Daoy (cell line): Measurements from ENCODE around the gene LUC7L3. TPM values are rescaled to one million over a fixed set of nuclear protein-coding genes. Genes with fewer than 3 reads are reported as not detected.
A peak's percentile ranks its signal among the peaks of the same experiment; 100 is the strongest.

ENCODE experiments used
- DNase-seq: peaks from one replicate; pipeline ENCODE4 v3.0.0-alpha.2; 2015; ENCODE audit warnings: low read depth
- total RNA-seq: library from RNA; depleted of rRNA; stranded (reverse); fragments of >200 nt; shearing (Covaris generic); gene quantifications from 2 replicates; pipeline ENCODE4 v1.2.3, GENCODE V29; 2014

Gene LUC7L3
- total RNA-seq, 1 experiment from 2014 or later: 20.9 TPM

DNA sequence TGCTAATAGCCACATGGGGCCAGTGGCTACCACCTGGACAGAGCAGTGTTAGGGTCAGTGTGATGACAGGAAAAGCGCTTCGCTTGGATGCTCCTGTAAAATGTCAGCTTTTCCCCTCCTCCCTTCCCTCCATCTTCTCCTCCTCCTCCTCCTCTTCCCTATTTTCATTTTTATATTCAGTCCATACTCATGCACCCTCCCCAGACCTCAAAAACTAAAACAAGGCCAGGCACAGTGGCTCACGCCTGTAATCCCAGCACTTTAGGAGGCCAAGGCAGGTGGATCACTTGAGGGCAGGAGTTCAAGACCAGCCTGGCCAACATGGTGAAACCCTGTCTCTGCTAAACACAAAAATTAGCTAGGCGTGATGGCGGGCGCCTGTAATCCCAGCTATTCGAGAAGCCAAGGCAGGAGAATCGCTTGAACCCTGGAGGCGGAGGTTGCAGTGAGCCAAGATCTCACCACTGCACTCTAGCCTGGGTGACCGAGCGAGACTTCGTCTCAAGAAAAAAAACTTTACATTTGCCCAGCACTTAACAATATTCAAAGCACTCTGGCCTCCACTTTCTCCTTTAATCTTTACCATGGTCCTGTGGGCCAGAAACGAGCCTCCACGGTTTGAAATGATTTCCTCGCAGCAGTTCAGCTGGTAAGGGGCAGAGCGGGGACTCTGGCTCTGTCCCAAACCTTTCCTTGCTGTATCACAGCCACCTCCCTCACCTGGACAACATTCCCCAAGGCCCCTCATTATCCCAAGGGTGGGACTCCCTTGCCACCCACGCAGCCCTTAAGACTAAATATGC lies 33.5 kb upstream of the LUC7L3 start:
- DNase-seq: no peak

- peak; percentile 79 for DNase-seq
Measured at GRCh38 chr17:50686494-50687199, 32.8 kb upstream of the LUC7L3 start.

DNA sequence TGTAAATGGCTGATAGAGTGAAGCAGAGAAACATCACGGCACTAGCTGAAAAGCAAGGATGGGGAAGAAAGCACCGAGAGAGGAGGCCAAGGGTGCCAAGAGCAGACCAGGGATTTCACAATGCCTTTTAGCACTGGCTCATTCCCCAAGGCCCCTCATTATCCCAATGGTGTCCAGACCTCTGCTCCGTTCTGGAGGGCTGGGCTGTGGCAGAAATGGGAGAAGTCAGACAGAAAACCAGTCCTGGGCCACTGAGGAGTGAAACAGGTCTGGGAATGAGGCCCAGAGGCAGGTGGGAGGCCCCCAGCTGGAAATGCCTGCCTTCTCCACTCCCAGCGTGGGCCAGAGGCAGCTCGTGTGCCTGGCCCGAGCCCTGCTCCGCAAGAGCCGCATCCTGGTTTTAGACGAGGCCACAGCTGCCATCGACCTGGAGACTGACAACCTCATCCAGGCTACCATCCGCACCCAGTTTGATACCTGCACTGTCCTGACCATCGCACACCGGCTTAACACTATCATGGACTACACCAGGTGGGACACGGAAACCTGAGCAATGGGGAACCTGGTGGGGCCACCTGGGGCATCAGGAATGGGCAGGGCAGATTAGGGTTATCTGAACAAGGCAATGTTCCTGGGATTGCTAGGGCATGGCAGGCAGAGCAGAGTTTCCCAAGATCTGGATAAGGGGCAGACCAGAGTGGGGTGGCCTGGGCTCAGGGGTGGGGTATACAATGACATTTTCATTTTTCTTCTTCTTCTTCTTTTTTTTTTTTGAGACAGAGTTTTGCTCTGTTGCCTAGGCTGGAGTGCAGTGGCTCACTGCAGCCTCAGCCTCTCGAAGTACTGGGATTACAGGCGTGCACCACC lies 32.0 kb upstream of the LUC7L3 start:
- DNase-seq: no peak

DNA sequence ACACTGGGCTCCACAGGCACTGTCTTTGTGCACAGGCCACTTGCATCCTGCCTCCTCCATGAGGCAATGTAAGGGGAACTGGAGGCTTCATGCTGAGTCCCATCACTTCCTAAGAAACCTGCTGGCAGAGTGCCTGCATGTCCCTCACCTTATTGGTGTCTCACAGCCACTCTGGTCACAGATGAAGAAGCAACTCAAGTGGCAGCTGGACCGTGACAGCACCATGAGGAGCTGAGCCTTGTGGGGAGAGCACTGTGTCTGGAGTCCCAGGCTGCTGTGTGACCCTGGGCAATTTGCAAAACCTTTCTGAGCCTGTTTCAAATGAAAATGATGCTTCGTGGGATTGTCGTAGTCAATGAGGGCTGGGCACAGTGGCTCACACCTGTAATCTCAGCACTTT lies 31.2 kb upstream of the LUC7L3 start:
- DNase-seq: no peak

DNA sequence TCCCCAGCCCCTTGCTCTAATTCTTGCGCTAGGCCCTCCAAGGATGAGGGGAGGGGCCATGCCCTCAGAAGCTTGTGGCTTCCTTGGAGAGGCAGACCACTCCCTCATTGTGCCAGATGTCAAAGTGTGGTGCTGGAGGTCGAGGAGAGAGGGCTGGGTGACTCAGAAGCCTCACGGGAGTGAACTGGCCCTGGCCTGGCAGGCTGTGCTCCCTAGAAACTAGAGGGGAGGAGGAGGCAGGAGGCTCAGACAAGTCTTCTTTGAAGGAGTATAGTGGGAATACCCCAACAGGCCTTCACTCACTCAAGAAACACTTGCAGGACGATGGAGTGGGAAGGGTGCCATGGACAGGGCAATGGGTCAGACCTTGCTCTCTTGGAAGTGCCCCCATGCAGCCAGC lies 30.2 kb upstream of the LUC7L3 start:
- DNase-seq: peak; percentile 35

DNA sequence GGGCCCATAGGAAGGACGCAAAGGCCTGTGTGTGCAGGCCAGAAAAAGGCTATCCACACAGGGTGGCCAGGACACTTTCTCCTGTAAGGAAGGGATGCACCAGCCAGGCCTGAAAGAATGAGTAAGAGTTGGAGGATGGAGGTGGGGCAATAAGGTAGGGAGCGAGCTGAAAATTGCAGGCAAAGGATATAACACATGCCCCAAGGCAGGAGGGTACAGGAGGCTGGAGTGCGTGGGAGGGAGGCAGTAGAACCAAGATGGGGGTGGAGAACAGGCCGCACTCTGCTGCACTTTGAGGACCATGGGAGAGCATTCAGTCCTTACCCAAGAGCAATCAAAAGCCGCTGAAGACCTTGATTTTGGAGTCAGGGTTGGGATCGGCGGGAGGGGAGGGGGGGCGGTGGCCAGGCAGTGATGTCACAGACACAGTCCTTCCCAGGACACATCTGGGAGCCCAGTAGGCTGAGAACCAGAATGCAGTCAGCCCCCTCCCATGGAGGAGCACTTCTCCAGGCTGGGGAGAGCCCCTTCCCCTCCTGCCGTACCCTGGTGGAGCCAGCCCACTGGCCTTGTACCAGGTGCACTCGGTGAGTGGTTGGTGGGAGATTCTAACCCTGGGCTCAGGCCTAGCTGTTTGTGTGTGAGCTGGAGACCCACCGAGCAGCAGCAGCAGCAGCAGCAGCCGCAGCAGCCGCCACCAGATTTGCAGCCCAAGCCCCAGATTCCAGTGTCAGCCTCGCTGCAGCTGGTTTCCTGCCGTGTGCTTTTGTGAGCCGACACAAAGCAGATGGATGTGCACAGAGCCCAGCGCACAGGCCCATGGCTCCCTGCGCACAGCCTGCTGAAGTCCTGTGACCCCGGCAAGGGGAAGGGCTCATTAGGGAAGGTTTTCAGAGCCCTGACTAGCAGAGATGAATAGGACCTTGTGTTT lies 29.2 kb upstream of the LUC7L3 start:
- DNase-seq: no peak

DNA sequence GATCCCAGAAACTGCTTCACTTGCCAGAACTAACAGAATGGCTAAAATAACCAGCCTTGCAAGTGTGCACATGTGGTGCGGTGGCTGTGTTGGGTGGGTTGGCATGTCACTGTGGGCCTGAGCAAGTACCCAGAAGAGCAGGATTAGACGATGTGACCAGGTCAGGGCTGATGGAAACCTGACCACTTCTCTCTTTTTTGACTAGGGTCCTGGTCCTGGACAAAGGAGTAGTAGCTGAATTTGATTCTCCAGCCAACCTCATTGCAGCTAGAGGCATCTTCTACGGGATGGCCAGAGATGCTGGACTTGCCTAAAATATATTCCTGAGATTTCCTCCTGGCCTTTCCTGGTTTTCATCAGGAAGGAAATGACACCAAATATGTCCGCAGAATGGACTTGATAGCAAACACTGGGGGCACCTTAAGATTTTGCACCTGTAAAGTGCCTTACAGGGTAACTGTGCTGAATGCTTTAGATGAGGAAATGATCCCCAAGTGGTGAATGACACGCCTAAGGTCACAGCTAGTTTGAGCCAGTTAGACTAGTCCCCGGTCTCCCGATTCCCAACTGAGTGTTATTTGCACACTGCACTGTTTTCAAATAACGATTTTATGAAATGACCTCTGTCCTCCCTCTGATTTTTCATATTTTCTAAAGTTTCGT lies 28.4 kb upstream of the LUC7L3 start:
- DNase-seq: no peak

DNA sequence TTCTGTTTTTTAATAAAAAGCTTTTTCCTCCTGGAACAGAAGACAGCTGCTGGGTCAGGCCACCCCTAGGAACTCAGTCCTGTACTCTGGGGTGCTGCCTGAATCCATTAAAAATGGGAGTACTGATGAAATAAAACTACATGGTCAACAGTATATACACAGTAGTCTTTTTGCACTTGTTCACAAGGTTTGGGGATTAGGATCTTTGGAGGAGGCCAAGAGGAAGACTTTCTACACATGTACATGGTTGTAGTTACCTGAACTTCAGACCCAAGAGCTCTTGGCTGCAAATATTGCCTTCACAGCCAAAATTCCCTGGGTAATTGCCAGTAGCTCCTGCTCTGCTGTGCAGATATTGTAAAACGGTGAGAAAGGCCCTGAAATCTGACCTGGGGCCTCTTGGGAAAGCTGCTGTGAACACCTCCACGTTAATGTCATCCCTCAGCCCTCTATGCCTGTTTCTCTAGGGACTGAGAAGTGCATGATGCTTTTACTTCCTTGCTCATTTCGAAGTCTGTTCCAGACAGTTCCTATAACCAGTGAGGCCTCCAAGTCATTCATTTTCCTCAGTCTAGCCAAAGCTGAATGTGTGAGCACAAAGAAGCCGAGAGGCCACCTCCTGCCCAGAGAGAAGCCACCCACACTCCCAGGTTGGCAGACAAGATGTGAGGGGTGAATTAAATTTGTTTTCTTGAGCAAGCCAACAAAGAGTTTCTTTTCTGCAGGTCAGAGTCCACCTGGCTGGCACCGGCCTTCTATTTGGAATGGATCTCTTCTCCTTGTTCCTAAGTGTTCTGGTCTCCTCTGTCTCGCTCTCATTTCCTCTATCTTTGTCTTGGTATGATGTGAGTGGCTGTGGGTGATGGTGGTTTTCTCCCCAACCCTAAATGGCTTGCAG lies 27.6 kb upstream of the LUC7L3 start:
- no peak for DNase-seq

DNA sequence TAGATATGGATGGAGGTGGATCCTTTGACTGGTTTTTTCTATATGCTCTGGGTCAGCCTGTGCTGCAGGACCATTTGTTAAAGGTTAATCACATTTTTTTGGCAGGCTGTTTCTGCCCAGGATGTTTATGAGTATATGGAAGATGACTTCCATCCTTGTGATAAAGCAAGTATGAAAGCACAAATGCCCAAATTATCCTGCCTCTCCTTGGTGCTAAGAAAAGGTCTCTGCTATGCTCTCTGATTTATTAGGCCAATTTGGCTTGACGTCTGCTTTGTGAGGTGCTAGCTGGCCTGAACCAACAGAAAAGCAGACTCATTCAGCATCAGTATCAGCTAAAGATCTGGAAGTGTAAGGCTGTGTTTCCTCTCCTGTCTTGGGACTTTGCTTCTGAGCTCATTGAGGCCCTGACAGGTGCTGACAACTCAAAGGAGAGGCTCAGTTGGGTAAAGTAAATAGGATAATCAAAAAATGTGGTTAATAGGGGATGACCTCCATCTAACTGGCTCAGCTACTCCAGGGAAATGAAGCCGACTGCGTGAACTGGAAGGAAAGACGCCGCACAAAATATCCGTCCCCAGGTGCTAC lies 26.9 kb upstream of the LUC7L3 start:
- no peak for DNase-seq

DNA sequence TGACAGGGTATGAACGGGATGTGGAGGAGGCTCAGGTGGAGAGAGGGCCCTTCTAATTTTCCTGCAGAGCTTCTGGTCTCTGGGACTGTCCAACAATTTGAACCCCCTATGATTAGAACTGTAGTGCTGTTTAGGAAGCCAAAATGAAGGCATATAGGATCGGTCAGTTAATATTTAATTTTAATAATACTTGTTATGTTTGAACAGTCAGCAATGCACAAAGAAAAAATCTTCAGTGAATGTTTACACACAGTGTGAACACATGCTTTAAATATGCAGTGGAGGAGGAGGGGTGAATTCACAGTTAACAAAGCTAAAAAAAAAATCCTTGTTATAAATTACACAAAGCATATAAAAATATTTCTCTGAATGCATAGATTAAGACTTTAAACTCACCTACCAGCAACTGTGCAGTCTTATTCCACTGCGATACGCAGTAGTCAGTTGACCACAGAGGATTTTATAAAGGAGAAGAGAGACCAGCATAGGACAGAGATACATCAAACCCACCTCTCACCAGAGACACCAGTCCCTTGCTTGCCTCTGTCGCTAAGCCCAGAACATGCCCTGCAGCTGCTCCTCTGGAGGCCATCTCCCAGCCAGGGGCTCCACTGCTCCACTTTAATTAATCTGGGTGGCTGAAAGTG lies 26.2 kb upstream of the LUC7L3 start:
- DNase-seq: no peak

- DNase-seq: no peak
Measured at GRCh38 chr17:50696365-50696879, 23.0 kb upstream of the LUC7L3 start.

DNA sequence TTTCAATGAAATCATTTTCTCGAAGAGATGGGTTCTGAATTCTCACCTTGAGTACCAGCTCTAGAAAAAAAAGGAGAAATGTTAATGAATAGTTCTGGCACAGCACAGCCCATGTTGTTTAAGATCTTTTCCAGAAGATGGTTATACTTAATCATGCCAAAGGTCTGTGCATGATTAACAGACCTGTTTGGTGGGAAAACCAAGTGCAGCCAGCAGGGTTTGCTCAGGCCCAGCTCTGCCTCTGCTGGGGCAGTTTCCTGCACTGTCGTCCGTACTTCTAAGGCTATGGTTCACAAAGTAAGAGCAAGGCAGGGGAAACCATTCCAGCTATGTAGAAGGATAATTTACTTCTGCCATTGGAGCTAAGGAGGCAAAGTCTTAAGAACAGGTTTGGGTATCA lies 22.3 kb upstream of the LUC7L3 start:
- no peak for DNase-seq

DNA sequence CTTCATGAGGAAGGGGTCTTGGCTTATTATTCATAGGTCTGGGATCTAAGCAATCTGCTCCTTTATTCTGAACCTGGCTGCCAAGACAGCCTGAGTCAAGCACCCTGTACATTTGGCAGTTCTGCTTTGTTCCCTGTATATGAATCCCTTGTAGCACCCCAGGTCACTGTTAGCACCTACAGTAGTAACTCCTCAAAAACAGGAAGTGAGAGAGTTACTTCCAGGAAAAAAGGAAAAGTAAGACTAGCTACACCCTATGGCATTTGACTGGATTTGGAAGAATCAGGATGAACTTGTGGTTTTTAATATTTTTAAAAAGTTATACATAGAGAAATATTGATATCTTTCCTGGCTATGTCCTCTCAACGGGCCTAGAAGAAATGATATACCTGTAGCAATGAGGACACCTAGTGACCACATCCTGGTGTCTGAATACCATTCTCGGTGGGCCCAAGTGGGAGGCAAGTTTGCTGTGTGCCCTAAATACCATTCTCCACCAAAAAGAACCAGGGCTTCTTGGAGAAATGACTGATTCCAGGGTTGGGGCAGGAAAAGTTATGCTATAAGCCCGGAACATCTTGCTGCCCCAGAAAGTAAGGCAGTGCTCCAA lies 21.6 kb upstream of the LUC7L3 start:
- no peak for DNase-seq

DNA sequence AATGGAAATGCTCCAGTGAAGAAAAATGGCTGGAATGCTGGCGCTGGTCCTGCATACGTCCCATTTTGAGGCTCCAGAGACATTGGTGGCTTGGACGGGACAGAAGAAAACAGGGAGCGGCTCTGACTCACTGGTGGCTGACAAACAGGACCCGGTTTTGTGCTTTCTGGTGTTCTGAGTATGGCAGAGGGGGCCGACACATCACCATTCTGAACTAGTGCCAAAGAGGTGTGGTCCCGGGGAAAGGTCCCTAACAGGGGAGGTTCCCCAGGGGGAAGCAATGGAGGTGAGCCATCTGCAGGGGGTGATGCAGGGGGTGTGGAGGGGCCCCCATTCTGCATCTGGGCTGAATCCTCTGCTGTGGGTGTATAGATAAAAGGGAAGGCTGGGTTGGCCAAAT lies 20.0 kb upstream of the LUC7L3 start:
- no peak for DNase-seq

- no peak for DNase-seq
Measured at GRCh38 chr17:50703162-50703561, 16.2 kb upstream of the LUC7L3 start.

DNA sequence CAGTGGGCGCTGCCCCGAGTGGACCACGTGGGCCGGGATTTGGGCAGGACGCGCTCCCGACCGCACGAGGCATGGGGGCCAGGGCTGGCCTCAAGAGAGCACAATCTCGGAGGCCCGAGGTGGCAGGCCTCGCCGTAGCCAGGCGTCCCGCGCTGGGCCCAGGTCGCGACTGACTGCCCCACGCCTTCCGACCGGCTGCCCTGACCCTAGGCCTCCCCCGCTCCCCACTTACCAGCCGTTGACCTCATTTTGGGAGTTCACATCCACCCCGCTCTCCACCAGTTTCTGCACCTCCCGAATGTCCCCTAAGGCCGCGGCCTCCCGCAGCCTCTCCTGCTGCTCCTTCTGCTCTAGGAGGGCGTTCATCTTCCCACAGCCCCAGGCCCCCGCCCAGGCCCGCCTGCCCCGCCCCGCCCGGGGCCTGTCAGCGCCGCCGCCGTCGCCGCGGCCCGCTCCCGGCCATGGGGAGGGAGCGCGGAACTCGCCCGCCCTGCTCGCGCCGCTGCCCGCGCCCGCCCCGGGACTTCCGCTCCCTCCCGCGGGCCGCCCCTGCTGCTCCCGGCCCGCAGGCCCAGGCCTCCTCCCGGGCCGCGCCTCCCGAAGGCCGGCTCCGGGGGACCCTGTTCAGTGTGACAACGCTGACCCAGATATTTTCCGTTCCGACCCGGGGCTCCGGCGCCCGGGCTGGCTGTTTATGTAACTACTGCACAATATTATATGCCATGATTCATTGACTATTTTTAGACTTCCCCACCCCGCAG lies 11.9 kb upstream of the LUC7L3 start, which contains the start of gene ANKRD40:
Gene ANKRD40 (minus strand): TSS at position 626 of the 761 bp plus-strand sequence. CDS start 260 bp downstream, at position 366.
- DNase-seq: peak; percentile 84
